NCI-H2081 (cell line): Measurements from ENCODE around the gene BRD7.

Source experiments
- DNase-seq, 2 experiments: peaks; one replicate each; lab custom pipeline; 2025; lab: John Stamatoyannopoulos, UW

Gene BRD7

GRCh38 chr16:50289950-50290764, 78.6 kb downstream of the BRD7 start:
- DNase-seq: no peak

- DNase-seq: no peak
Observed at GRCh38 chr16:50288920-50289319, 79.9 kb downstream of the BRD7 start.

- no peak for DNase-seq
Observed at GRCh38 chr16:50288026-50288425, 80.8 kb downstream of the BRD7 start.

- no peak for DNase-seq
Observed at GRCh38 chr16:50286681-50287080, 82.1 kb downstream of the BRD7 start.

GRCh38 chr16:50285406-50286003, 83.3 kb downstream of the BRD7 start:
- no peak for DNase-seq

- no peak for DNase-seq
Observed at GRCh38 chr16:50284131-50284911, 84.5 kb downstream of the BRD7 start.

- DNase-seq: no peak
Observed at GRCh38 chr16:50282955-50283631, 85.7 kb downstream of the BRD7 start.

- no peak for DNase-seq
Observed at GRCh38 chr16:50282010-50282538, 86.7 kb downstream of the BRD7 start.

GRCh38 chr16:50281391-50282009, 87.3 kb downstream of the BRD7 start:
- no peak for DNase-seq

GRCh38 chr16:50280932-50281331, 87.9 kb downstream of the BRD7 start:
- no peak for DNase-seq

GRCh38 chr16:50279504-50279865, 89.3 kb downstream of the BRD7 start:
- no peak for DNase-seq

- no peak for DNase-seq
Observed at GRCh38 chr16:50278251-50278650, 90.5 kb downstream of the BRD7 start.

GRCh38 chr16:50276801-50277555, 91.8 kb downstream of the BRD7 start:
- no peak for DNase-seq

- DNase-seq: no peak
Observed at GRCh38 chr16:50276326-50276640, 92.5 kb downstream of the BRD7 start.

GRCh38 chr16:50275428-50276325, 93.1 kb downstream of the BRD7 start:
- DNase-seq: no peak

GRCh38 chr16:50275098-50275415, 93.7 kb downstream of the BRD7 start:
- DNase-seq: no peak

- DNase-seq: no peak
Observed at GRCh38 chr16:50274326-50275097, 94.3 kb downstream of the BRD7 start.

GRCh38 chr16:50273888-50274325, 94.9 kb downstream of the BRD7 start:
- DNase-seq: no peak

GRCh38 chr16:50273382-50273690, 95.5 kb downstream of the BRD7 start:
- no peak for DNase-seq
